Measurements from ENCODE around the gene PRSS56.

Gene PRSS56

GRCh38 chr2:232574674-232575403 lies 54.7 kb downstream of the PRSS56 start:
- DNase-seq = no peak
